ENCODE measurements around the gene RTN3. TPM values are rescaled to one million over a fixed set of nuclear protein-coding genes. Genes with fewer than 3 reads are reported as not detected.
A peak's percentile ranks its signal among the peaks of the same experiment; 100 is the strongest.

Gene RTN3
- total and polyA plus RNA-seq, 12 donors = 31.1 to 72.0 (median 50.6) TPM

GRCh38 chr11:63767267-63767564 is 85.9 kb downstream of the RTN3 start:
- H3K4me1 ChIP-seq = peaks cover 14 to 52% (median 31%) of the 10 kb centered on the region in 9 donors
- WGBS, 2 donors = 18 to 22% methylated on average over 4 of the region's 4 CpGs
- TF ChIP-seq CTCF (IDR thresholded peaks at IDR 0.05) = no peak
- H3K27ac ChIP-seq = peak overlapping the region in 9 of 10 donors; percentile 6 to 92 (median 85)
- peak overlapping the region in 9 of 10 donors; percentile 70 to 89 (median 84) for H3K4me3 ChIP-seq
- no peaks in the 10 kb centered on the region for H3K9me3 ChIP-seq
- peaks cover 0 to 23% (median 0%) of the 10 kb centered on the region in 7 donors for H3K27me3 ChIP-seq
- DNase-seq (no peak), ATAC-seq (no peak)
- peaks cover 0 to 11% (median 0%) of the 10 kb centered on the region in 9 donors for H3K36me3 ChIP-seq
- intact Hi-C loops (cut with DNase I) = loop anchor here in 8 of 10 donors (2.0 to 10.0 kb wide), 6 partner anchors 45 to 378 kb away; partner anchors contain the start of gene SPINDOC (in 4 of the 8)

- peaks cover 9 to 48% (median 26%) of the 10 kb centered on the region in 9 donors for H3K4me1 ChIP-seq
- H3K4me3 ChIP-seq = peak overlapping the region; percentile 66 to 89 (median 84)
- H3K9me3 ChIP-seq = no peaks in the 10 kb centered on the region
- peaks cover 0 to 11% (median 0%) of the 10 kb centered on the region in 9 donors for H3K36me3 ChIP-seq
- peak; percentile 41 to 81 for DNase-seq
- H3K27me3 ChIP-seq = peaks cover 0 to 23% (median 0%) of the 10 kb centered on the region in 7 donors
- TF ChIP-seq CTCF (IDR thresholded peaks at IDR 0.05) = no peak
- peak; percentile 8 to 63 (median 38) for ATAC-seq
- 0% methylated on average over 34 of the region's 34 CpGs for WGBS, 2 donors
- intact Hi-C loops (cut with DNase I) = loop anchor here in 8 of 10 donors (2.0 to 10.0 kb wide), 10 partner anchors 45 to 381 kb away; partner anchors contain the start of genes SPINDOC (in 5 of the 8) and MARK2 (in 1 of the 8)
- H3K27ac ChIP-seq = peak overlapping the region; percentile 60 to 94 (median 86)
Measured at GRCh38 chr11:63767565-63768236, 86.4 kb downstream of the RTN3 start.

- Histone ChIP-seq H3K27ac (peak within 1 kb of the TSS; percentile 60 to 94 (median 86)), H3K9me3 (no peaks in the 10 kb centered on the region), H3K4me1 (peaks cover 7 to 40% (median 25%) of the 10 kb centered on the region in 9 donors), H3K4me3 (peak within 1 kb of the TSS; percentile 70 to 89 (median 84)), H3K27me3 (peaks cover 0 to 23% (median 0%) of the 10 kb centered on the region in 7 donors), H3K36me3 (peaks cover 0 to 11% (median 0%) of the 10 kb centered on the region in 9 donors)
- peak; percentile 26 to 96 (median 65) for TF ChIP-seq CTCF (IDR thresholded peaks at IDR 0.05)
- DNase-seq (peak; percentile 74 to 75), ATAC-seq (peak; percentile 7 to 51 (median 26))
- intact Hi-C loops (cut with DNase I) = loop anchor here in 8 of 10 donors (2.0 to 10.0 kb wide), 9 partner anchors 44 to 380 kb away; partner anchors contain the start of genes SPINDOC (in 5 of the 8) and MARK2 (in 1 of the 8)
- WGBS, 2 donors = 0 to 1% methylated on average over 76 to 112 of the region's 113 CpGs
Measured at GRCh38 chr11:63768237-63769041, 87.1 kb downstream of the RTN3 start, which contains the start of gene ZFTA. Gene ZFTA, minus strand, starts transcription at chr11:63768775. Its CDS starts 153 bp downstream, at chr11:63768622.

Data from heart right ventricle (tissue), 16 donors.